ENCODE data around the gene CREB3L4. TPM values are rescaled to one million over a fixed set of nuclear protein-coding genes. Genes with fewer than 3 reads are reported as not detected.

CREB3L4 gene
- total RNA-seq, 2 experiments from 2014 or later: 17.0 to 28.2 TPM

GRCh38 chr1:153958961-153959260 is 8.8 kb upstream of the CREB3L4 start:
- intact Hi-C loops (cut with micrococcal nuclease; ENCODE audit: unreplicated experiment): loop anchor here (1.0 kb wide), 1 partner anchor 13 kb away; the partner anchor contains the start of gene DENND4B
- Histone ChIP-seq H3K36me3 (ENCODE audit: insufficient read depth, low read length) (peaks cover 26% of the 10 kb centered on the region), H4K20me1 (ENCODE audit: insufficient read depth, low read length) (peaks cover 15% of the 10 kb centered on the region), H3K4me3 (ENCODE audit: low read depth, low read length, poor library complexity, severe bottlenecking) (peak overlapping the region; percentile 87), H3K9me3 (ENCODE audit: low read length) (no peaks in the 10 kb centered on the region), H3K79me2 (ENCODE audit: insufficient read depth, low read depth, low read length) (peaks cover 52% of the 10 kb centered on the region), H3K4me1 (ENCODE audit: insufficient read depth, low read length, poor library complexity, severe bottlenecking) (peaks cover 44% of the 10 kb centered on the region), H3K9me2 (ENCODE audit: insufficient read depth, low read length) (no peaks in the 10 kb centered on the region), H3K27ac (ENCODE audit: low read depth, low read length, poor library complexity, severe bottlenecking) (peak overlapping the region; percentile 14), H3K4me2 (ENCODE audit: low read length) (peak overlapping the region; percentile 60), H2AFZ (ENCODE audit: low read length) (no peak overlapping the region)
- CTCF ChIA-PET (ENCODE audit: unreplicated experiment): no interaction called here
- POLR2A ChIA-PET: interaction anchor here (0.8 kb wide), 1 partner anchor 10 kb away, joined by 3 read pairs; no protein-coding TSS in a partner anchor
- BruUV-seq (replicated peaks): no TSS peak
- TF ChIP-seq EZH2phosphoT487 (IDR thresholded peaks at IDR 0.05; ENCODE audit: borderline replicate concordance, low read depth, low read length) (no peak), CTCF (conservative IDR thresholded peaks at IDR 0.05; ENCODE audit: low read length) (no peak)
- DNase-seq (ENCODE audit: low spot score): no peak

- TF ChIP-seq CTCF (conservative IDR thresholded peaks at IDR 0.05; ENCODE audit: low read length): no peak
- no peak for TF ChIP-seq EZH2phosphoT487 (IDR thresholded peaks at IDR 0.05; ENCODE audit: borderline replicate concordance, low read depth, low read length)
- Histone ChIP-seq H4K20me1 (ENCODE audit: insufficient read depth, low read length) (peaks cover 10% of the 10 kb centered on the region; the same call in 1 of the 2 replicates), H3K9me3 (ENCODE audit: low read length) (no peaks in the 10 kb centered on the region), H3K27ac (ENCODE audit: low read depth, low read length, poor library complexity, severe bottlenecking) (no peak overlapping the region), H3K4me2 (ENCODE audit: low read length) (0 out of 2 replicates have a peak overlapping the region, but pooled peaks have one; percentile 60), H2AFZ (ENCODE audit: low read length) (no peak overlapping the region), H3K4me1 (ENCODE audit: insufficient read depth, low read length, poor library complexity, severe bottlenecking) (peaks cover 50% of the 10 kb centered on the region), H3K36me3 (ENCODE audit: insufficient read depth, low read length) (peaks cover 21% of the 10 kb centered on the region), H3K4me3 (ENCODE audit: low read depth, low read length, poor library complexity, severe bottlenecking) (no peak overlapping the region), H3K9me2 (ENCODE audit: insufficient read depth, low read length) (no peaks in the 10 kb centered on the region), H3K79me2 (ENCODE audit: insufficient read depth, low read depth, low read length) (peaks cover 52% of the 10 kb centered on the region)
- intact Hi-C loops (cut with micrococcal nuclease; ENCODE audit: unreplicated experiment): no loop called here
- no TSS peak for BruUV-seq (replicated peaks)
- POLR2A ChIA-PET: interaction anchor here (0.8 kb wide), 1 partner anchor 10 kb away, joined by 3 read pairs; no protein-coding TSS in a partner anchor
- DNase-seq (ENCODE audit: low spot score): no peak
- CTCF ChIA-PET (ENCODE audit: unreplicated experiment): no interaction called here
Measured at GRCh38 chr1:153959454-153959853, 8.2 kb upstream of the CREB3L4 start.

GRCh38 chr1:153960206-153960605 is 7.5 kb upstream of the CREB3L4 start:
- CTCF ChIA-PET (ENCODE audit: unreplicated experiment): no interaction called here
- H3K4me1 ChIP-seq (ENCODE audit: insufficient read depth, low read length, poor library complexity, severe bottlenecking): peaks cover 53% of the 10 kb centered on the region
- H3K79me2 ChIP-seq (ENCODE audit: insufficient read depth, low read depth, low read length): peaks cover 51% of the 10 kb centered on the region

More at GRCh38 chr1:153960206-153960605, 7.5 kb upstream of the CREB3L4 start:
- no peak for DNase-seq (ENCODE audit: low spot score)
- Histone ChIP-seq H3K4me2 (ENCODE audit: low read length) (no peak overlapping the region), H3K27ac (ENCODE audit: low read depth, low read length, poor library complexity, severe bottlenecking) (no peak overlapping the region), H3K4me3 (ENCODE audit: low read depth, low read length, poor library complexity, severe bottlenecking) (no peak overlapping the region), H3K9me2 (ENCODE audit: insufficient read depth, low read length) (no peaks in the 10 kb centered on the region), H4K20me1 (ENCODE audit: insufficient read depth, low read length) (peaks cover 9% of the 10 kb centered on the region; the same call in 1 of the 2 replicates), H2AFZ (ENCODE audit: low read length) (no peak overlapping the region), H3K36me3 (ENCODE audit: insufficient read depth, low read length) (peaks cover 14% of the 10 kb centered on the region; the same call in 1 of the 2 replicates), H3K9me3 (ENCODE audit: low read length) (no peaks in the 10 kb centered on the region)
- intact Hi-C loops (cut with micrococcal nuclease; ENCODE audit: unreplicated experiment): no loop called here
- no TSS peak for BruUV-seq (replicated peaks)
- POLR2A ChIA-PET: no interaction called here
- no peak for TF ChIP-seq CTCF (conservative IDR thresholded peaks at IDR 0.05; ENCODE audit: low read length)
- TF ChIP-seq EZH2phosphoT487 (IDR thresholded peaks at IDR 0.05; ENCODE audit: borderline replicate concordance, low read depth, low read length): no peak

All from OCI-LY7 (cell line).